HEK293 (cell line): ENCODE results near the gene CCDC201.

Source experiments
- CTCF ChIA-PET: fragments of 350-600 bp; formaldehyde crosslinking; extraction: SDS; loops from one replicate; lab custom pipeline; 2021; ENCODE audit warnings: antibody characterized with exemption; lab: Yijun Ruan, JAX
- POLR2A ChIA-PET: fragments of 300-600 bp; formaldehyde crosslinking; extraction: SDS; loops from one replicate; lab custom pipeline; 2020; ENCODE audit warnings: antibody characterized with exemption, inconsistent platforms; lab: Yijun Ruan, JAX
- H3K27ac ChIP-seq: fragments of 200-500 bp; sonication (Bioruptor generic); 2 replicates; pipeline ENCODE4 v1.5.1; 2014; ENCODE audit warnings: low read depth, low read length, control low read depth, inconsistent platforms; ENCODE audit errors: extremely low read depth
- H3K36me3 ChIP-seq, 2 experiments: fragments of 200-500 bp in 1 of 2; sonication (Bioruptor generic) in 1 of 2; 1 replicate in 1 of 2; 2 replicates in 1 of 2; pipeline ENCODE4 v1.5.1; 2014 to 2017; ENCODE audit warnings: inconsistent platforms in 2 of 2, low read length in 2 of 2; ENCODE audit not compliant: control insufficient read depth in 2 of 2, insufficient read depth in 1 of 2
- H3K4me1 ChIP-seq: fragments of 200-500 bp; sonication (Bioruptor generic); 2 replicates; pipeline ENCODE4 v1.5.1; 2014; ENCODE audit warnings: mild to moderate bottlenecking, low read length, inconsistent platforms; ENCODE audit not compliant: control insufficient read depth, insufficient read depth
- H3K4me3 ChIP-seq: 2 replicates; pipeline ENCODE4 v1.5.1; 2011; ENCODE audit warnings: low read depth, mild to moderate bottlenecking, control low read depth, low read length, moderate library complexity
- H3K9me3 ChIP-seq: fragments of 200-500 bp; sonication (Bioruptor generic); 2 replicates; pipeline ENCODE4 v1.5.1; 2014; ENCODE audit warnings: low read depth, low read length, inconsistent platforms; ENCODE audit not compliant: control insufficient read depth, insufficient read depth
- BCL11B ChIP-seq: fragments of 450-650 bp; formaldehyde crosslinking; IDR thresholded peaks from 2 replicates; pipeline ENCODE4 v1.5.1; 2016; ENCODE audit warnings: low read depth, missing biosample characterization, missing genetic modification characterization
- GLIS1 ChIP-seq: fragments of 450-650 bp; formaldehyde crosslinking; IDR thresholded peaks from 2 replicates; pipeline ENCODE4 v1.5.1; 2016; ENCODE audit warnings: missing biosample characterization, missing genetic modification characterization
- IKZF3 ChIP-seq: fragments of 450-650 bp; IDR thresholded peaks from 2 replicates; pipeline ENCODE4 v1.5.0; 2018; ENCODE audit warnings: missing biosample characterization, mild to moderate bottlenecking, missing genetic modification characterization, moderate library complexity
- REPIN1 ChIP-seq: fragments of 450-650 bp; formaldehyde crosslinking; IDR thresholded peaks from 2 replicates; pipeline ENCODE4 v1.5.1; 2017; ENCODE audit warnings: missing biosample characterization, missing genetic modification characterization, low read depth
- ZBTB7A ChIP-seq: fragments of 450-650 bp; formaldehyde crosslinking; IDR thresholded peaks from 2 replicates; pipeline ENCODE4 v1.5.1; 2016; ENCODE audit warnings: low read depth, missing biosample characterization, missing genetic modification characterization
- ZEB2 ChIP-seq: fragments of 450-650 bp; formaldehyde crosslinking; IDR thresholded peaks from 2 replicates; pipeline ENCODE4 v1.5.1; 2016; ENCODE audit warnings: missing biosample characterization, missing genetic modification characterization
- ZFHX2 ChIP-seq: fragments of 450-650 bp; formaldehyde crosslinking; conservative IDR thresholded peaks from 2 replicates; pipeline ENCODE4 v1.5.1; 2016; ENCODE audit warnings: missing biosample characterization, missing genetic modification characterization
- ZIC2 ChIP-seq: fragments of 450-650 bp; formaldehyde crosslinking; IDR thresholded peaks from 2 replicates; pipeline ENCODE4 v1.5.1; 2016; ENCODE audit warnings: missing biosample characterization, missing genetic modification characterization
- ZNF114 ChIP-seq: fragments of 450-650 bp; formaldehyde crosslinking; IDR thresholded peaks from 2 replicates; pipeline ENCODE4 v1.5.0; 2017; ENCODE audit warnings: missing biosample characterization, missing genetic modification characterization
- ZNF146 ChIP-seq: fragments of 450-650 bp; formaldehyde crosslinking; IDR thresholded peaks from 2 replicates; pipeline ENCODE4 v1.5.1; 2016; ENCODE audit warnings: missing biosample characterization, missing genetic modification characterization
- ZNF23 ChIP-seq: fragments of 450-650 bp; formaldehyde crosslinking; IDR thresholded peaks from 2 replicates; pipeline ENCODE4 v1.5.1; 2016; ENCODE audit warnings: missing biosample characterization, missing genetic modification characterization, borderline replicate concordance
- ZNF239 ChIP-seq: fragments of 450-650 bp; formaldehyde crosslinking; IDR thresholded peaks from 2 replicates; pipeline ENCODE4 v1.5.1; 2016; ENCODE audit warnings: missing biosample characterization, missing genetic modification characterization
- ZNF335 ChIP-seq: fragments of 450-650 bp; formaldehyde crosslinking; conservative IDR thresholded peaks from 2 replicates; pipeline ENCODE4 v1.5.1; 2016; ENCODE audit warnings: missing biosample characterization, missing genetic modification characterization
- ZNF391 ChIP-seq: fragments of 450-650 bp; formaldehyde crosslinking; IDR thresholded peaks from 2 replicates; pipeline ENCODE4 v1.5.1; 2016; ENCODE audit warnings: low read depth, missing biosample characterization, missing genetic modification characterization, borderline replicate concordance
- ZNF394 ChIP-seq: fragments of 450-650 bp; formaldehyde crosslinking; IDR thresholded peaks from 2 replicates; pipeline ENCODE4 v1.5.1; 2016; ENCODE audit warnings: missing biosample characterization, missing genetic modification characterization, mild to moderate bottlenecking, moderate library complexity, borderline replicate concordance
- ZNF560 ChIP-seq: fragments of 450-650 bp; formaldehyde crosslinking; IDR thresholded peaks from 2 replicates; pipeline ENCODE4 v1.5.1; 2017; ENCODE audit warnings: missing biosample characterization, missing genetic modification characterization, borderline replicate concordance
- ZNF596 ChIP-seq: fragments of 450-650 bp; IDR thresholded peaks from 2 replicates; pipeline ENCODE4 v1.5.0; 2018; ENCODE audit warnings: missing biosample characterization, mild to moderate bottlenecking, missing genetic modification characterization, moderate library complexity
- ZNF626 ChIP-seq: fragments of 450-650 bp; sonication (Bioruptor Pico); formaldehyde crosslinking; IDR thresholded peaks from 2 replicates; pipeline ENCODE4 v1.5.1; 2018; ENCODE audit warnings: missing biosample characterization, missing genetic modification characterization, inconsistent platforms
- ZNF747 ChIP-seq: fragments of 450-650 bp; formaldehyde crosslinking; IDR thresholded peaks from 2 replicates; pipeline ENCODE4 v1.5.1; 2016; ENCODE audit warnings: missing biosample characterization, missing genetic modification characterization
- TF ChIP-seq, protein P1 (sequence below): fragments of 450-650 bp; formaldehyde crosslinking; optimal IDR thresholded peaks from 2 replicates; pipeline ENCODE3; 2016; ENCODE audit warnings: missing biosample characterization, mild to moderate bottlenecking, missing genetic modification characterization
- TF ChIP-seq, protein P2 (sequence below): fragments of 450-650 bp; formaldehyde crosslinking; IDR thresholded peaks from 2 replicates; pipeline ENCODE4 v1.5.1; 2016; ENCODE audit warnings: missing biosample characterization, missing genetic modification characterization
- TF ChIP-seq, protein P3 (sequence below): IDR thresholded peaks from 2 replicates; pipeline ENCODE4 v1.6.1; 2011; ENCODE audit warnings: mild to moderate bottlenecking, low read depth, low read length, borderline replicate concordance
- TF ChIP-seq, protein P4 (sequence below): fragments of 450-650 bp; formaldehyde crosslinking; IDR thresholded peaks from 2 replicates; pipeline ENCODE4 v1.5.1; 2016; ENCODE audit warnings: missing biosample characterization, missing genetic modification characterization
- TF ChIP-seq, protein P5 (sequence below): fragments of 450-650 bp; formaldehyde crosslinking; IDR thresholded peaks from 2 replicates; pipeline ENCODE4 v1.5.1; 2017; ENCODE audit warnings: missing biosample characterization, missing genetic modification characterization
- TF ChIP-seq, protein P6 (sequence below): fragments of 450-650 bp; formaldehyde crosslinking; IDR thresholded peaks from 2 replicates; pipeline ENCODE4 v1.5.1; 2016; ENCODE audit warnings: missing biosample characterization, missing genetic modification characterization, borderline replicate concordance

CCDC201 gene

DNA sequence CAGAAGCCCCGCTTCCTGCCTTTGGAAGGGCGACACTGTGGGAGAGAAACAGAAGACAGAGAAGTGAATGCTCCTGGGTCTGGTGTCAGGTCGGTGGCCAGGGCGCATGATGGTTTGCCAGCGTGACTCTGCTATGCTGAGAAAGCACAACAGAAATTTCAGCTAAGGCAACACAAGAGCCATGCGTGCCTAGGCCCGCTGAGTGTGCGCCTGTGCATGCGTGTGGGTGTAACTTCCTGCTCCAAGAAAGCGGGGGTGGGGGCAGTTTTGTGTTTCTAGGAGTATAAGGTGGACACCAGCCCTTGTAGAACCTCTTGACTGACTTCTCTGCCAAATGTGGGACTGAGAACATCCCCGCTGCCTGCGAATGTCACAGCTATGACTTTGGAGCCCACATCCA is 42.0 kb upstream of the CCDC201 start:
- H3K4me1 ChIP-seq, result no peaks in the 10 kb centered on the region
- TF ChIP-seq GLIS1 (no peak), ZNF335 (tag by site-specific recombination) (no peak), ZNF391 (tag by site-specific recombination) (no peak), ZNF23 (tag by site-specific recombination) (no peak), ZNF394 (tag by site-specific recombination) (no peak), ZBTB7A (no peak), ZFHX2 (no peak), IKZF3 (no peak), BCL11B (tag by site-specific recombination) (no peak), ZIC2 (tag by site-specific recombination) (no peak)
- TF ChIP-seq, protein P1, sequence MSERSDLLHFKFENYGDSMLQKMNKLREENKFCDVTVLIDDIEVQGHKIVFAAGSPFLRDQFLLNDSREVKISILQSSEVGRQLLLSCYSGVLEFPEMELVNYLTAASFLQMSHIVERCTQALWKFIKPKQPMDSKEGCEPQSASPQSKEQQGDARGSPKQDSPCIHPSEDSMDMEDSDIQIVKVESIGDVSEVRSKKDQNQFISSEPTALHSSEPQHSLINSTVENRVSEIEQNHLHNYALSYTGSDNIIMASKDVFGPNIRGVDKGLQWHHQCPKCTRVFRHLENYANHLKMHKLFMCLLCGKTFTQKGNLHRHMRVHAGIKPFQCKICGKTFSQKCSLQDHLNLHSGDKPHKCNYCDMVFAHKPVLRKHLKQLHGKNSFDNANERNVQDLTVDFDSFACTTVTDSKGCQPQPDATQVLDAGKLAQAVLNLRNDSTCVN (tag by site-specific recombination), result no peak
- TF ChIP-seq, protein P2, sequence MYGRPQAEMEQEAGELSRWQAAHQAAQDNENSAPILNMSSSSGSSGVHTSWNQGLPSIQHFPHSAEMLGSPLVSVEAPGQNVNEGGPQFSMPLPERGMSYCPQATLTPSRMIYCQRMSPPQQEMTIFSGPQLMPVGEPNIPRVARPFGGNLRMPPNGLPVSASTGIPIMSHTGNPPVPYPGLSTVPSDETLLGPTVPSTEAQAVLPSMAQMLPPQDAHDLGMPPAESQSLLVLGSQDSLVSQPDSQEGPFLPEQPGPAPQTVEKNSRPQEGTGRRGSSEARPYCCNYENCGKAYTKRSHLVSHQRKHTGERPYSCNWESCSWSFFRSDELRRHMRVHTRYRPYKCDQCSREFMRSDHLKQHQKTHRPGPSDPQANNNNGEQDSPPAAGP (tag by site-specific recombination), result no peak
- TF ChIP-seq, protein P3, sequence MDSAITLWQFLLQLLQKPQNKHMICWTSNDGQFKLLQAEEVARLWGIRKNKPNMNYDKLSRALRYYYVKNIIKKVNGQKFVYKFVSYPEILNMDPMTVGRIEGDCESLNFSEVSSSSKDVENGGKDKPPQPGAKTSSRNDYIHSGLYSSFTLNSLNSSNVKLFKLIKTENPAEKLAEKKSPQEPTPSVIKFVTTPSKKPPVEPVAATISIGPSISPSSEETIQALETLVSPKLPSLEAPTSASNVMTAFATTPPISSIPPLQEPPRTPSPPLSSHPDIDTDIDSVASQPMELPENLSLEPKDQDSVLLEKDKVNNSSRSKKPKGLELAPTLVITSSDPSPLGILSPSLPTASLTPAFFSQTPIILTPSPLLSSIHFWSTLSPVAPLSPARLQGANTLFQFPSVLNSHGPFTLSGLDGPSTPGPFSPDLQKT, result no peak
- no peak overlapping the region for H3K27ac ChIP-seq
- no peaks in the 10 kb centered on the region for H3K9me3 ChIP-seq
- no peaks in the 10 kb centered on the region for H3K36me3 ChIP-seq
- ChIA-PET CTCF (interaction anchor here (1.0 to 1.8 kb wide), 3 partner anchors 8 to 24 kb away, joined by 3 to 5 read pairs (median 4); no protein-coding TSS in a partner anchor), POLR2A (no interaction called here)
- H3K4me3 ChIP-seq, result no peak overlapping the region

DNA sequence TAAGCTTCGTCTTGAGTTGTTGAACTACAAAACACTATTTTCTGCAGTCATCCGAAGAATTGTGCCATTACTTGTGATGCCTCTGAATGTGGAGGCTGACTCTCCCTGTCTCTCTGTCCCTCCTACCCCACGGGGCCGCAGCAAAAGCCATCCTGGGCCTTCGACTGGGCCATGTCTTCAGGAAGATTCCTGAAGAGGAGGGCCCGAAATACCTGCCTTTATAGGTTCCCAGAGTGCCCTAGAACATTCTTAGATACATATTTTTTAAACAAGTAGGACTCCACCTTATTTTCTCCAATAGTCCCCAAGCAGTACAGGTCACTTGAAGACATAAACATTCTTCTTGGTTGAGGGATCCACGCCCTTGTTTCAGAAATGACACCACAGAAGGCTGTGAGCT is 40.1 kb upstream of the CCDC201 start:
- H3K36me3 ChIP-seq, result no peaks in the 10 kb centered on the region
- TF ChIP-seq, protein P4, sequence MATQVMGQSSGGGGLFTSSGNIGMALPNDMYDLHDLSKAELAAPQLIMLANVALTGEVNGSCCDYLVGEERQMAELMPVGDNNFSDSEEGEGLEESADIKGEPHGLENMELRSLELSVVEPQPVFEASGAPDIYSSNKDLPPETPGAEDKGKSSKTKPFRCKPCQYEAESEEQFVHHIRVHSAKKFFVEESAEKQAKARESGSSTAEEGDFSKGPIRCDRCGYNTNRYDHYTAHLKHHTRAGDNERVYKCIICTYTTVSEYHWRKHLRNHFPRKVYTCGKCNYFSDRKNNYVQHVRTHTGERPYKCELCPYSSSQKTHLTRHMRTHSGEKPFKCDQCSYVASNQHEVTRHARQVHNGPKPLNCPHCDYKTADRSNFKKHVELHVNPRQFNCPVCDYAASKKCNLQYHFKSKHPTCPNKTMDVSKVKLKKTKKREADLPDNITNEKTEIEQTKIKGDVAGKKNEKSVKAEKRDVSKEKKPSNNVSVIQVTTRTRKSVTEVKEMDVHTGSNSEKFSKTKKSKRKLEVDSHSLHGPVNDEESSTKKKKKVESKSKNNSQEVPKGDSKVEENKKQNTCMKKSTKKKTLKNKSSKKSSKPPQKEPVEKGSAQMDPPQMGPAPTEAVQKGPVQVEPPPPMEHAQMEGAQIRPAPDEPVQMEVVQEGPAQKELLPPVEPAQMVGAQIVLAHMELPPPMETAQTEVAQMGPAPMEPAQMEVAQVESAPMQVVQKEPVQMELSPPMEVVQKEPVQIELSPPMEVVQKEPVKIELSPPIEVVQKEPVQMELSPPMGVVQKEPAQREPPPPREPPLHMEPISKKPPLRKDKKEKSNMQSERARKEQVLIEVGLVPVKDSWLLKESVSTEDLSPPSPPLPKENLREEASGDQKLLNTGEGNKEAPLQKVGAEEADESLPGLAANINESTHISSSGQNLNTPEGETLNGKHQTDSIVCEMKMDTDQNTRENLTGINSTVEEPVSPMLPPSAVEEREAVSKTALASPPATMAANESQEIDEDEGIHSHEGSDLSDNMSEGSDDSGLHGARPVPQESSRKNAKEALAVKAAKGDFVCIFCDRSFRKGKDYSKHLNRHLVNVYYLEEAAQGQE, result no peak
- TF ChIP-seq ZNF335 (tag by site-specific recombination) (no peak), ZNF626 (tag by site-specific recombination) (no peak), ZNF146 (no peak), REPIN1 (tag by site-specific recombination) (no peak), ZIC2 (tag by site-specific recombination) (no peak), ZNF394 (tag by site-specific recombination) (no peak), ZNF560 (tag by site-specific recombination) (no peak), ZNF114 (tag by site-specific recombination) (no peak), ZNF747 (tag by site-specific recombination) (no peak), ZNF239 (tag by site-specific recombination) (no peak), ZEB2 (no peak), ZNF596 (tag by site-specific recombination) (no peak)
- TF ChIP-seq, protein P5, sequence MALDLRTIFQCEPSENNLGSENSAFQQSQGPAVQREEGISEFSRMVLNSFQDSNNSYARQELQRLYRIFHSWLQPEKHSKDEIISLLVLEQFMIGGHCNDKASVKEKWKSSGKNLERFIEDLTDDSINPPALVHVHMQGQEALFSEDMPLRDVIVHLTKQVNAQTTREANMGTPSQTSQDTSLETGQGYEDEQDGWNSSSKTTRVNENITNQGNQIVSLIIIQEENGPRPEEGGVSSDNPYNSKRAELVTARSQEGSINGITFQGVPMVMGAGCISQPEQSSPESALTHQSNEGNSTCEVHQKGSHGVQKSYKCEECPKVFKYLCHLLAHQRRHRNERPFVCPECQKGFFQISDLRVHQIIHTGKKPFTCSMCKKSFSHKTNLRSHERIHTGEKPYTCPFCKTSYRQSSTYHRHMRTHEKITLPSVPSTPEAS (tag by site-specific recombination), result no peak
- TF ChIP-seq, protein P6, sequence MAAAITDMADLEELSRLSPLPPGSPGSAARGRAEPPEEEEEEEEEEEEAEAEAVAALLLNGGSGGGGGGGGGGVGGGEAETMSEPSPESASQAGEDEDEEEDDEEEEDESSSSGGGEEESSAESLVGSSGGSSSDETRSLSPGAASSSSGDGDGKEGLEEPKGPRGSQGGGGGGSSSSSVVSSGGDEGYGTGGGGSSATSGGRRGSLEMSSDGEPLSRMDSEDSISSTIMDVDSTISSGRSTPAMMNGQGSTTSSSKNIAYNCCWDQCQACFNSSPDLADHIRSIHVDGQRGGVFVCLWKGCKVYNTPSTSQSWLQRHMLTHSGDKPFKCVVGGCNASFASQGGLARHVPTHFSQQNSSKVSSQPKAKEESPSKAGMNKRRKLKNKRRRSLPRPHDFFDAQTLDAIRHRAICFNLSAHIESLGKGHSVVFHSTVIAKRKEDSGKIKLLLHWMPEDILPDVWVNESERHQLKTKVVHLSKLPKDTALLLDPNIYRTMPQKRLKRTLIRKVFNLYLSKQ, result no peak

More for the DNA sequence above, 40.1 kb upstream of the CCDC201 start:
- Histone ChIP-seq H3K9me3 (no peaks in the 10 kb centered on the region), H3K4me1 (no peaks in the 10 kb centered on the region), H3K4me3 (no peak overlapping the region), H3K27ac (no peak overlapping the region)
- ChIA-PET CTCF (interaction anchor here (1.2 to 1.3 kb wide), 2 partner anchors 8 to 24 kb away, joined by 3 to 5 read pairs; partner anchors contain the start of gene IGFBP3), POLR2A (no interaction called here)
